GM12892 (cell line): Measurements from ENCODE around the gene CAMTA1.

Experiments
- POLR2A ChIP-seq: IDR thresholded peaks from 2 replicates; pipeline ENCODE4 v1.6.1; 2011; ENCODE audit warnings: low read depth, low read length, control low read depth
- POLR2AphosphoS5 ChIP-seq: IDR thresholded peaks from 2 replicates; pipeline ENCODE4 v1.6.1; 2011; ENCODE audit warnings: low read depth, low read length, control low read depth
- TAF1 ChIP-seq: IDR thresholded peaks from 2 replicates; pipeline ENCODE4 v1.6.1; 2011; ENCODE audit warnings: low read depth, mild to moderate bottlenecking, control low read depth, low read length, borderline replicate concordance

DNA sequence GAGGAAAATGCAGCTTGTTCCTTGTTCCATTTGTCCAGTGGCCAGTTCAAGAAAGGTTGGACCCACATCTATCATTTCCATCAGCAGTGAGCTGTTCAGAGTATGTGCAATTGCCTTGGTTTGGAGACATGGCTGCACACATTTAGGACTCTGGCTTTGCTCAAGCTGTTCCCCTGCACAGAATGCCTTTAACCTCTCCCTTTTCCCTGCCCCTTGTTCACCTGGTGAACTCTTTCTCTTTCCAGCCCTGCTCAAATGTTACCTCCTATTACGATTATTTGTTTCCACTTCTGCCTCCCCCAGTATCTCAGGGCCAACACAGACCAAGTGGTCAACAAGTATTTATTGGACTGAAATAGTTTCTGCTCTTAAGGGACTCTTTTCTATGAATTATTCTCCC, 385.9 kb downstream of the CAMTA1 start:
- TF ChIP-seq POLR2A (no peak), TAF1 (no peak), POLR2AphosphoS5 (no peak)
